Left renal cortex interstitium (tissue), 4 donors: ENCODE results near the gene RCVRN. TPM values are rescaled to one million over a fixed set of nuclear protein-coding genes. Genes with fewer than 3 reads are reported as not detected.
"Not testable (repeated sequence)": the region's sequence is repeated elsewhere in the genome, so short reads cannot be mapped to it uniquely, and the experiment has no call there.

ENCODE experiments used
- DNase-seq, 4 donors: peaks; one replicate each; pipeline ENCODE4 v3.0.0-alpha.2; 2013; ENCODE audit warnings: low read depth in 4 of 4, low spot score in 2 of 4, missing footprints in 1 of 4
- polyA plus RNA-seq, 4 donors: library from polyadenylated mRNA; unstranded; fragments of 120-200 nt; gene quantifications; one replicate each; pipeline ENCODE4 v1.2.1, GENCODE V29; 2013; ENCODE audit not compliant: insufficient read length in 4 of 4

Gene RCVRN
- polyA plus RNA-seq, 4 donors, result 0.06 to 0.43 (median 0.14) TPM; not detected in 1

DNA sequence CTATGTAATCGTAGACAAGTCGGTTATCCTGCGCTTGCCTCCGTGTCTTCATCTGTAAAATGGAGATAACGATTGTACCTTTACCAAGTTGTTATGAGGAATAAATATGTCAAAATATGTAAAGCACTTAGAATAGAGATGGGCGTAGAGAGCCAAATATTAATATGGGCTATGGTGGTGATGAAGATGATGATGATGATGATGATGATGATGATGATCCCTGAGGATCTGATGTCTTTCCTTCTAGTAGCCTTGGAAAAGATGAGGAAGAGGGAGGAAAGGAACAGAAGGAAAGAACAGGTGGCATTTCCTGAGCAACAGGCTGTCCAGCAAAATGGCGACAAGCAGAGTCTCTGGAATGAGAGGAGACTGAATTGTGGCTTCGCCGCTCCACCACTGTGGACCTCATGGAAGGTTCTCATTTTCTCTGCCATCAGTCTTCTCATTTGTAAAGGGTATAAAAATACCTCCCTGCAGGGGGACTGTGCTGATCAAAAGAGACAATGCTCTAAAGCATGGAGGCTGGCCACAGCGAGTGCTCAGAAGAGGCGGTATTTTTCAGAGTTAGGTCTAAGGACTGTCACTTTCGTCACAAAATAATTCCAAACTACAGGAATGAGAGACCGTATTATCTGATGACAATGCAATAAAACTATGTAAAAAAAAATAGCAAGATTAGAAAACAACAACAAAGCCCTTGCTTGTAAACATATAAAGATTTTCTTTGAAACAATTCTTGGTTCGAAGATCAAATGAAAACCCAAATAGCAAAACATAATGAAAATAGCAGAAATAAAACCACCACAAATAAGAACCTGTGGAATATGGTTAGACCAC, 17.2 kb upstream of the RCVRN start:
- DNase-seq, result no peak

DNA sequence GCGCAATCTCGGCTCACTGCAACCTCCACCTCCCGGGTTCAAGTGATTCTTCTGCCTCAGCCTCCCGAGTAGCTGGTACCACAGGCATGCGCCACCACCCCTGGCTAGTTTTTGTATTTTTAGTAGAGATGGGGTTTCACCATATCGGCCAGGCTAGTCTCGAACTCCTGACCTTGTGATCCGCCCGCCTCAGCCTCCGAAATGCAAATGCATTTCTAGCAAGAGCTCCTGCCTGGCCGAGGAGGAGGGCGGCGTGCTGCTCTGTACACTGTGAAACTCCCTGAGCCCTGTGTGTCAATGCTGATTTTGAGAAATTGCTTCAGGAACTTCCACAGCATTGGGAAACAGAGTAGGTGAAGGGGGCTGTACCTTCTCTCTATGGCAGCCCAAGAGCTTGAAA, 16.1 kb upstream of the RCVRN start:
- not testable (repeated sequence) for DNase-seq

DNA sequence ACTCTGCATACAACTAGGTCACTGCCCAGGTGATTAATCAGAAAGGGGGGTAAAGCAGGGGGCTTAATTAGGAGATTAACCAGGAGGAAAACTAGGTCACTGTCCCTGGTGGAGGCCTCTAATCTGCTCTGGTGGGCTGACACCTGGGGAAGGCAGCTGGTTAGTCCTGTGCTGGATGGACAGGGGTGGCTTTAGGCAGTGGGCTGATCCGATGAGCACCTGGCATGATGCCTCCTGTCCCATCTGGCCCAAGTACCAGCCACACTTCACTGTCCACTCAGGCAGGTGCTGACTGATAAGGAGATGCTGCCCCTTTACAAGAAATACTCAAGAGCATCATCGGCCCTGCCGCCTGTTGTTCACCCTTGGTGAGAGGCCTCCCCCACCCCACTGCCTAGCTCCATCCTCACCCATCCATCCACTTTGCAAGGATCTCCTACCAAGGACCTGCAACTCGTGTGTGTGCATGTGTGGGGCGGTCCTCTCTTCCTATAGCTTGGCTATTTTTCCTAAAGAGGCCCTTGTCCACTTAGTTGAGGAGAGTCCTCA, 13.8 kb upstream of the RCVRN start:
- DNase-seq, result no peak

DNA sequence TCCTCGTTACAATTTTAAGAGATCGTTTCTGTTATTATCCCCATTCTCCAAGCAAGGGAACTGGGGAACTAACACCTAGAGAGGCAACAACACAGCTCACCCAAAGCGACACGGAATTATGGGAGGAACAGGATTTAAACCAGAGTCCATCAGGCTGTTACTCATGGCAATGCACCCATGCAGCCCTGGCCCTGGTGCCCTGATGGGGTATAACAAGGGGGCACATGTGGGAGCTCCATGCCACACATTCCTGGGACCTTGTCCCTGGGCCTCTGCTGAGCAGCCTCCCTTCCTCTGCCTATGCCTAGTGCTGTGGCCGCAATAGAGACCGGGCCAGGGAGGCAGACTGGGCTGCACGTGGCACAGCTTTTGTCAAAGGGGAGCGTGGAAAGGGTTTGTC, 13.3 kb upstream of the RCVRN start:
- no peak for DNase-seq

DNA sequence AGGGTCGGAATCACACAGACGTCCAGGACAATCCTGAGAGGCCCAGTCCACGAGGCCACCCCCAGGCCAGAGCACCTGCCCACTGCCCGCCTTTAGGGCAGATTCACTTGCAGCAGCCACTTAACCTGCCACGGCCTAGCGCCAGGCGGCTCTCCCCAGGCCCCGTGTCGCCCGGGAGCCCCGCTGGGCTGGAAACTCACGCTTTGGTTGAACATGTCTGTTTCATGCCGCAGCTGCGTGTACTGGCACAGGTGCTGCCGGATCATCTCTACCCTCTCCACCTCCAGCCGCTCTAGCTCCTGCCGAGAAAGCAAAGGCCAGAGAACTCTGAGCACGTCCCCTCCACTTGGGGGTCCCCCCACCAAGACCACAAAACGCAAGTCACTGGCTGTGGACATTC, 12.7 kb upstream of the RCVRN start:
- no peak for DNase-seq

DNA sequence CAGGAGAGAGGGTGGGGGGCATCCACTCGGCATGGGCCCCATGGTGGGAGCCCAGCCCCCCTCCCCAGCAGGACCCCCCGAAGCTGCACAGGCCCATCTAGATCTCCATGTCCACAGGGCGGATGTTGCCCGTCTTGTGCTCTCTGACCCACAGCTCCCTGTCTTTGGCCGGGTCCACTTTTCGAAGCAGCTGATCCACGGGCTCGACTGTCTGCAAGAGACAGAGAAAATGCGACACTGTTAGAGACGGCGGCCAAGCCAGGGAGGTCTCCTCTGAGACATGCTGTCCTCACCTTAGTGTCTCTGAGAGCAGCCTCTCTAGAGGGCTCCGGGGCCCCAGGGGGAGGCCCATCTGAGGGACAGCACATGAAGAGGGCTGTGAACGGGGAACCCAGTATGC, 12.1 kb upstream of the RCVRN start:
- no peak for DNase-seq

DNA sequence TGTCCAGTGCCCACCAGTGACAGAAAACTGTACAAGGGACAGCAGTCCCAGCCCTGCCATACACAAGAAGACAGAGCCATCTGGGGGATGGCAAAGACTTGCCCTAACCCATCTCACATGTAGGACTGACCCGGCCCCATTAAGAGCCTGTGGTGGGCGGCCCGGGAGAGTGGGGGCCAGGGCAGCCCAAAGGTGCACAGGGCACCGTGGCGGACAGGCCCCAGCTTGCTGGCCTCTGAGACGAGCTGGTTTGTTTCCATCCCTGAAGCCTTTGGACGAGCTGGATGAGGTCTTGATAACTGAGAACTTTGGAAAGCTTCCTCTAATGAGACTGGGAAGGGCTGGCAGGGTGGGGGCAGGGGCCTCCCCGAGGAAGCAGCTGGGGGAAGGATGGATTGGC, 11.0 kb upstream of the RCVRN start:
- no peak for DNase-seq

DNA sequence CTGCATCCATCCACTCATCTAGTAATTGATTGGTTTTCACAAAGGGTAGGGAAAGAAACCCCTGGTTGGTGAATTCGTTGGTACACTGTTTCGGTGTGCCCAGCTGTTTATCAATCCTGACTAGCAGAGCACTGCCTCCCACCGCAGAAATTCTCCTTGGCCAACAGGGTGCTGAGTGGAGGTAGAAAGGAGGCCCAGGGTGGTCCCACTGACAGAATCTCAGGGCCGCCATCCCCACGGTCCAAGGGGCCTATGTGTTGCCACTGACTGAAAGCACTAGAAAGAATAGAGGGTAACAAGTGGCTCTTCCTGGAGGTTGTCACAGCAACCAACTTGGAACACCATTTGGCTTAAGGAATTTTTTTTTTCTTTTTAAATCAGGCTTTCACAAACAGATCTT, 8.4 kb upstream of the RCVRN start:
- no peak for DNase-seq

DNA sequence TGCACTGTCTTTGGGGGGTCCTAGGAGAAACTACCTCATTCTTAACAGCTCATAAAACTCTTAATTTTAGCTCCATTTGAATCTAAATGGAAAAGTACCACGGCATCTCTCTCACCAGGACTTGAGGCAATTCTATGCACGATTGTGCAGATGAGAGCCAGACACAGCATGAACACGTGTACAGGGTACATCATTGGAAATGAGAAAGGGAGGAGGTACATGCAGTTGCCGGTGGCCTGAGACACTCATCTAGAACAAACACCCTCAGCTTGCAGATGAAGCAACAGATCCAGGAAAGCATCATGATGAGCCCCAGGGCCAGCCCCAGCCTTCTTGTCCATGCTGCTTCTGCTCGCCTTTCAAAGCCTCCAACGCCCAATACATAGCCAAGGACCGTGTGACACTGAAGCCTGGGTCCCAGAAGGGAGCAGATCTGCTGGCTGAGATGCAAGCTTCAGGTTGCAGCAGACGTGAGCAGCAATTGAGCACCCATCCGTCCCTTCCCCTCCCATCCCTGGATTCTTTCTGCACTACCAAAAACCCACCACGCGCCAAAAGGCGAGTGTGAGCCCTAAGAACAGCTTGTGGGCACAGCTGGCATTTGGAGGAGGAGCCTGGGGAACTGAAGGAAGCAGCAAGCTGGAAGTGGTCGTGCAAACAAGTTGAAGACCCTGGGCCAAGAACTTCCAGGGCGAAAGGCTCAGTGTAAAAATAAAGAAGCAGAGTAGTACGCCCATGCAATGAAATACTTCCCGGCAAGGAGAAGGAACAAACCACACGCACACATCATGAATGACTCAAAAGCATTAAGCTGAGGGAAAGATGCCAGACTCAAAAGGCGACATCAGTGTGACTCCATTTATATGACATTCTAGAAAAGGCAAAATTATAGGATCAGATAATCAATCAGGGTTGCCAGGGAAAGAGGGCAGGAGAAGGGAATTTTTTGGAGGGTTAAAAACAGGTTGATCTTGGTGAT, 7.3 kb upstream of the RCVRN start:
- DNase-seq, result no peak

DNA sequence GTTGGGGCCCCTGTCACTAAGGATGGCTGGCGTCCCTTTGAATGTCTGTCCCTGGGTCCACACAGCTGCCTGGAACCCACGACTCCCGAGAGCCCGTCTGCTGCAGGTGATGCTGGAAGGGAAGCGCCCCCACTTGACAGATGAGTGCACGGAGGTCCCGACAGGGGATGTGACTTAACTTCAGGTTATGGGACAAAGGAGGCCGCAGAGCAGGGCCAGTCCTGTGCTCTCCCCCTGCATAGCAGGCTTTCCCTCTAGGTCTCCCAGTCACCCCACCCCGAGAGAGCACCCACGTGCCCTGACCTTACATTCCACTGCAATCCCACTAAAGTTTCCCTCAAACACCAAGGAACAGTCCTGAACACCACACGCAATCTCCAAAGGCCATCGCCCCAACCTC, 6.0 kb upstream of the RCVRN start:
- no peak for DNase-seq

DNA sequence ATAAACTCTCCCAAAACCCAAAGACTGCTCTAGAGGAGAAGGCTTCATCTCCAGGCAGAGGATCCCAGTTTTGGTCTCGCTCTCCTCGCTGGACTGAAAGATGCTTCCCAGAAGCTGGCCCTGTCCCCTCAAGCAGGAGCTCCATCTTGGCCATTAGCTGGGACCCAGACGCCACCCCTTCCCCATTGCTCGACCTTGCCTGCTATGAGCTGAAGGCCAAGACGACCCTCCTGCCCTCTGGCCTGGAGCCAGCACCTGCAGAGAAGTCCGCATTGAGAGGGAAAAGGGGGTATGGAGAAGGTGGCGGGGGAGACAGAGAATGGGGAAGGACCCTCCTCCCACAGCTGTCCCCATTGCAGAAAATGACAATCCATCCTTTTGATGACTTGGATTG, 3.6 kb upstream of the RCVRN start:
- DNase-seq, result no peak

DNA sequence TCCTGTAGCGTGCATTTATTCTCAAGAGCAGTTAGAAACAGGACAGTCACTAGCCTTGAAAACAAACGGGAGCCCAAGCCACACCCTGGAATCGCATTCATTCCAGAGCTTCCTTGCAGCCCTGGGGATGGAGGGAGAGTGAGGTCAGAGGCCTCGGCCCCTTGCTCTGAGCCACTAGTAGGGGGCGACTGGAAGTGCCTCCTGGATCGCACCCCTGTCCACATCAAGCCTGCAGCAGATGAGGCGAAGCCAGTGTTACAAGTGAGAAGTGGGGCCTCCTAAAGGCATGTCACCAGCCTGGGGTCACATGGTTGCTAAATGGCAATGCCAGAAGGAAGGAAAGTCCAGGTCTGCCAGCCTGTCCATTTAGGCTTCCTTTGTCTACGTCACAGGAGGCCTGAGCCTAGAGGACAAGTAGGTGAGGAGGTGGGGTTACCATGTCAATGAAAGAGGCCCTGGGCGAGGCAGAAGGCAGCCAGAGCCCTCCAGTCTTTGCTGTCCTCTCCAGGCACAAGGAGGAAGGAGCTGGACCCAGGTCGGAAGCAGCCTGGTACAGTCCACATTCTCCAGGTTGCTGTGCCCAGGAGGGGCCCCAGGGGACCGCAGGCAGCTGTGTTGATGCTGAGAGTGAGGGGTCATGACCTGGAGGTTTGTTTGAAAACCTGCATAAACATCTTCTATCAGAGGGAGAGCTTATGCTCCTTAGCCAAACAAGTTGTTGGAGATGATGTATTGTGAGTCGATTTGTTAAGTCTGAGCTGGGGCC, 3.0 kb upstream of the RCVRN start:
- DNase-seq, result no peak

DNA sequence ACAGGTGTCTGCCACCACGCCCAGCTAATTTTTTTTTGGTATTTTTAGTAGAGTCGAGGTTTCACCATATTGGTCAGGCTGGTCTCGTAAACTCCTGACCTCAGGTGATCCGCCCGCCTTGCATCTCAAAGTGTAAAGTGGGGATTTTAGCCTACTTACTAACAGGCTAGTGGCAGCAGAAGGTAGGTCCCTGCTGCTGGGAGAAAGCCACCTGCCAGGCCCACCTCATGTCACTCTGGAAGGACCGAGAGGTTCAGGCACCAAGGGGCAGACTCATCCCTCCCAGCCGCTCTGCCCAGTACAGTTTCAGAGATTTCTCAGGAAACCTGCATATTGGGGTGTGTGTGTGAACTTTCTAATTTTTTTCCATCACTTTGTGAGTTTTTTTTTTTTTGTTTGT, 2.1 kb upstream of the RCVRN start:
- no peak for DNase-seq

DNA sequence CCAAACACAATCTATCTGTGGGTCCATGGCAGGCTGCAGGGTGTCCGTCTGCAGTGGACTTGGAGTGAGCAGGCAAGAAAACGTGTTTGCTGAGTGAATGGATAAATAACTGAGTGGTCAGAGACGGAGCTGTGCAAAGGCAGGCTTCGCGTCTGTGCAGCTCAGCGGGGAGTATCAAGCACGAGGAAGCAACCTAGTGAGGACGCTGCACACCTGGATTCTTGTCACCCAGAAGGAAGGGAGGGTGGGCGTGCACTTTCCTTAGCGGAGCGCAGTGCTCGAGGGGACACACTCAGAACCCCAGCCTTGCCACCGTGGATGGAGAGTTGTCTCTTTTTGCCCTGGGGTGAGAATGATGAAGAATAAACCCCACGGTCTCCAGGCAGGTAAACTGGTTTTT, 1.5 kb upstream of the RCVRN start:
- DNase-seq, result no peak

DNA sequence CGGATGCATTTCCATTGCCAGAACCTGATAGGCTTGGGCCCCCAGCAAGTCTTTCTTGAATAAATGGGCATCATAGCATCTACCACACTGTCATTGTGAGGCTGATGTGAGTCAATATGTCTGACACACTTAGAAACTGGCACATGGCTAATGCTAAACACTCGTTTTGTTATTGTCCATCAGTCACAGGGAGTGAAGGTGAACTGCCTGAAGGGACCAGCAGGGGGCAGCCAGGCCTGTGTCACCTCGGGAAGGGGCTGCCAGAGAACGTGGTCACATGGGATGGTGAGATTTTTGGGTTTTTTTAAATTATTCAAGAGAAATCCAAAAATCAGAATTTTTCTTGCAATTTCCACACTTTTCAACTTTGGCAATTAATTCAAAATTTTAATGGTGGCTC, 831 bp upstream of the RCVRN start:
- no peak for DNase-seq

DNA sequence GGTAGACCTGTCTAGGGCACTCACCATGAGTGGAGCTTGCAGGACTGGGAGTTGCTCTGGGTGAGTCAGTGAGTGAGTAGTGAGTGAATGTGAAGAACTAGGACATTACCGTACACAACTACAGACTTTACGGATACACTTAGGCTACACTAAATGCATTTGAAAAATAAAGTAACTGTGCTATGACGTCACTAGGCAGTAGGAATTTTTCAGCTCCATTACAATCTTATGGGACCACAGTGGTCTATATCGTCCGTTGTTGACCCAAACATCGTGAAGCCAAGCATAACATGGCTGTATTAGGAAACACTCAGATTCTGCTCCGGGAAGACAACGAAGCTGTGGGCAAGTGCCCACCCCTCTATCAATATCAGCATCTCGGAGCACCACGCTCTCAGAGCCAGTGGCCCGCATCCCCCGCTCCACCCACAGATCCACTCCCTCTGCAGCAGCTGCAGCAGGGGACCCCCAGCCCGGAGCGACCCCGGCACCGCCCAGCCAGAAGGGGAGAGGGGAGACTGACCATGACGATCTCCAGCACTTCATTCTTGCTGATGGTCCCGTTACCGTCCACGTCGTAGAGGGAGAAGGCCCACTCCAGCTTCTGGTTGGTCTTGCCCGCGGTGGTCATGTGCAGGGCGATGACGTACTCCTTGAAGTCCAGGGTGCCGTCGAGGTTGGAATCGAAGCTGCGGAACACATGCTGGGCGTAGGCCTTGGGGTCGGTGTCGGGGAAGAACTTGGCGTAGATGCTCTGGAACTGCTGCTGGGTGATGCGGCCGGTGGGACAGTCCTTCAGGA, 594 bp downstream of the RCVRN start:
- DNase-seq, result no peak

DNA sequence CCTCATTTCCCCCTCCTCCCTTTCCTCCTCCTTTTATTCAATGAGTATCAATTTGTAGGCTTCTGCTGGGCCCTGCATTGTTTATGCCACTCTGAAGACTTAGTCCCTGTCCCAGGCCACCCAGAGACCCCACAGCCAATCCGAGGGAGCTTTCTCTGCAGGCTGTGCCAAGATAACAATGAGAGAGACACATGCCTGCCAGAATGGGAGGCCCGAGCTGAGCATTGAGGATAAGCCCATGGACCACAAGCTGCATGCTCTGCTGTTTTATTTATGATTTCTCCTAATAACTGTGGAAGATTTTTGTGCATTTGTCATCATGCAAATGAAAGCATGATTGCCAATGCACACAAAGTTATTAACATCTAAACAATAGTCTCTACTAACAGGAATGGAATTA, 3.0 kb downstream of the RCVRN start:
- no peak for DNase-seq

DNA sequence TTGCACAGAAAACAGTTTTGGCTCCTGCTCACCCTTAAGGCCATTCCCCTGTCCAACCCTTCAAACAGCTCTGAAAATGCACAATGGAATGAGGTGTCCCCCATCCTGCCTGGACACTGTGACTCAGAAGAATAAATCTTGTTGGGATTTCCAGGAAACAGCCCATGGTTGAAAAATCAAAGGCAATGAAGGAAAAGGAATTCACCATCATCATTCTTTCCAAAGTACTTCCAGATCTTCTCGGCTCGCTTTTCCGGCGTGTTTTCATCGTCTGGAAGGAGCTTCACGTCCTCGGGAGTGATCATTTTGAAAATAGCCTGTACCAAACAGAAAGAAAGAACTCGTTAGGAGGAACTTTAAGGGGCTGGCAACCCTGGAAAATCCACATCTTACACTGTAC, 4.3 kb downstream of the RCVRN start:
- DNase-seq, result peak in 2 of 4 donors; percentile 32 to 44

DNA sequence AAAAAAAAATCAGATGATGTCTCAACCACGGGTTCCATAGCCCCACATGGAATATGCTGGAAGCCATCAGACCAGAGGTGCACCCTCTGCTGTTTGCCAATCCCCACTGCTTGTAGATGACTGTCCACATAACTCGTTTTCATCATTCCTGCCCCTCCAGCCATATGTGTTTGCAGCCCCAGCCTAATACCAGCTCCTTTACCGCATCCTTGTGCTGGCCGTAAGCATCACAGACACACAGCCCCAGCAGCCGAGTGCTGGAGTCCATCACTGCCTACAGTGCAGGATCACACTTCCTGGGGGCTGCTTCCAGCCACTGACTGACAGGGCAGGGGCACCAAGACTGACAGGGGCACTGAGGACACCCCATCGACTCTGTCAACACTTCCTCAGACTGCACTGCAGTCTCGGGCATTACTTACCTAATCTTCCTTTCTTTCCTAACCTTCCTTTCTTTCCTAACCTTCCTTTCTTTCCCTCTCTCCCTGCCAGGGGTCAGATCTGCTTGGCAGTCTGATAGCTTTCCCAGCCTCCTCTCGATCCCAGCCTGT, 5.0 kb downstream of the RCVRN start:
- no peak for DNase-seq
